H1 (cell line): ENCODE data around the gene TJP3. TPM values are rescaled to one million over a fixed set of nuclear protein-coding genes. Genes with fewer than 3 reads are reported as not detected.

Experiments
- CTCF ChIA-PET: fragments of 300-600 bp; sonication (Branson Sonifier 250); formaldehyde crosslinking; loops from one replicate; lab custom pipeline; 2021; ENCODE audit not compliant: partially characterized antibody; lab: Charles Lee
- POLR2A ChIA-PET: fragments of 300-600 bp; sonication (Branson Sonifier 250); formaldehyde crosslinking; loops from one replicate; lab custom pipeline; 2021; ENCODE audit warnings: inconsistent platforms; ENCODE audit not compliant: partially characterized antibody; lab: Charles Lee
- DNase-seq, 2 experiments: peaks; one replicate each; pipeline versions ENCODE4 v3.0.0 to v3.0.0-alpha.2; 2010 to 2022; ENCODE audit warnings: low spot score in 2 of 2, low read depth in 1 of 2, mixed read lengths in 1 of 2
- FAIRE-seq: peaks from 2 replicates; lab custom pipeline; 2011; peaks lifted over from hg19 to GRCh38; lab: Jason Lieb, UNC
- H2AFZ ChIP-seq: 2 replicates; pipeline ENCODE4 v1.8.1; 2012; ENCODE audit warnings: low read length, inconsistent platforms
- H2AK5ac ChIP-seq: 2 replicates; pipeline ENCODE4 v1.6.1; 2013; ENCODE audit warnings: low read depth, low read length
- H2BK120ac ChIP-seq: replicated peaks from 2 replicates; pipeline ENCODE3; 2013; ENCODE audit warnings: low read depth, low read length, inconsistent platforms
- H2BK12ac ChIP-seq: 2 replicates; pipeline ENCODE4 v1.6.1; 2013; ENCODE audit warnings: low read depth, low read length
- H2BK15ac ChIP-seq: 2 replicates; pipeline ENCODE4 v1.6.1; 2013; ENCODE audit warnings: low read length
- H2BK20ac ChIP-seq: 2 replicates; pipeline ENCODE4 v1.6.1; 2013; ENCODE audit warnings: low read length
- H2BK5ac ChIP-seq: 2 replicates; pipeline ENCODE4 v1.6.1; 2013; ENCODE audit warnings: low read depth, low read length
- H3K14ac ChIP-seq: 2 replicates; pipeline ENCODE4 v1.6.1; 2013; ENCODE audit warnings: inconsistent platforms; ENCODE audit not compliant: insufficient read length
- H3K18ac ChIP-seq: 2 replicates; pipeline ENCODE4 v1.6.1; 2013; ENCODE audit warnings: low read length; ENCODE audit errors: extremely low read depth
- H3K23ac ChIP-seq: 2 replicates; pipeline ENCODE4 v1.6.1; 2013; ENCODE audit warnings: inconsistent platforms; ENCODE audit not compliant: insufficient read length
- H3K23me2 ChIP-seq: 2 replicates; pipeline ENCODE4 v1.6.1; 2013; ENCODE audit warnings: low read depth, low read length
- H3K27ac ChIP-seq: 2 replicates; pipeline ENCODE4 v1.6.1; 2011; ENCODE audit warnings: low read depth, low read length, inconsistent platforms
- H3K27me3 ChIP-seq, 4 experiments: replicated peaks in 1 of 4; 1 replicate in 1 of 4; 2 replicates in 3 of 4; pipeline versions ENCODE4 v1.6.1 to v1.8.1; 2011 to 2013; ENCODE audit warnings: low read length in 3 of 4, mild to moderate bottlenecking in 3 of 4, inconsistent platforms in 2 of 4, mixed read lengths in 2 of 4, moderate library complexity in 1 of 4; ENCODE audit not compliant: control insufficient read depth in 3 of 4, insufficient read depth in 3 of 4; ENCODE audit errors: extremely low read depth in 1 of 4
- H3K36me3 ChIP-seq, 4 experiments: 2 replicates each; pipeline versions ENCODE4 v1.6.1 to v1.8.1; 2011 to 2013; ENCODE audit warnings: mild to moderate bottlenecking in 4 of 4, low read length in 3 of 4, moderate library complexity in 2 of 4, control low read depth in 1 of 4, inconsistent platforms in 1 of 4; ENCODE audit not compliant: insufficient read depth in 4 of 4, control insufficient read depth in 2 of 4
- H3K4ac ChIP-seq: replicated peaks from 2 replicates; pipeline ENCODE3; 2013; ENCODE audit warnings: low read length, low read depth, mixed read lengths, inconsistent platforms; ENCODE audit not compliant: insufficient read length
- H3K4me1 ChIP-seq, 4 experiments: replicated peaks in 1 of 4; 1 replicate in 1 of 4; 2 replicates in 3 of 4; pipeline versions ENCODE4 v1.6.1 to v1.8.1; 2011 to 2013; ENCODE audit warnings: low read length in 3 of 4, inconsistent platforms in 2 of 4, mixed read lengths in 1 of 4; ENCODE audit not compliant: insufficient read depth in 4 of 4, control insufficient read depth in 3 of 4
- H3K4me2 ChIP-seq, 2 experiments: 2 replicates each; pipeline versions ENCODE4 v1.6.1 to v1.8.1; 2011 to 2013; ENCODE audit warnings: low read depth in 2 of 2, low read length in 2 of 2, control low read depth in 1 of 2, inconsistent platforms in 1 of 2, mild to moderate bottlenecking in 1 of 2; ENCODE audit not compliant: insufficient read depth in 1 of 2
- H3K4me3 ChIP-seq, 4 experiments: fragments of 200-600, 300-600 bp in 1 of 4; sonication (generic), shearing (Covaris generic), sonication (Bioruptor Twin) in 1 of 4; 2 replicates each; pipeline versions ENCODE4 v1.5.1 to v1.8.1; 2011 to 2016; ENCODE audit warnings: low read length in 4 of 4, low read depth in 3 of 4, control low read depth in 2 of 4, inconsistent platforms in 2 of 4, mild to moderate bottlenecking in 2 of 4, mixed read lengths in 1 of 4, moderate library complexity in 1 of 4; ENCODE audit not compliant: insufficient read depth in 2 of 4; ENCODE audit errors: extremely low read depth in 1 of 4
- H3K56ac ChIP-seq: replicated peaks from 2 replicates; pipeline ENCODE3; 2013; ENCODE audit warnings: low read depth, mild to moderate bottlenecking, mixed read lengths, low read length, inconsistent platforms; ENCODE audit not compliant: insufficient read length
- H3K79me1 ChIP-seq: 2 replicates; pipeline ENCODE4 v1.6.1; 2013; ENCODE audit warnings: low read depth, low read length, control low read depth
- H3K79me2 ChIP-seq, 2 experiments: 2 replicates each; pipeline versions ENCODE4 v1.6.1 to v1.8.1; 2012 to 2013; ENCODE audit warnings: low read length in 2 of 2, mild to moderate bottlenecking in 2 of 2, inconsistent platforms in 1 of 2; ENCODE audit not compliant: insufficient read depth in 2 of 2, control insufficient read depth in 1 of 2
- H3K9ac ChIP-seq, 4 experiments: replicated peaks in 1 of 4; 1 replicate in 1 of 4; 2 replicates in 3 of 4; pipeline versions ENCODE4 v1.6.1 to v1.8.1; 2011 to 2013; ENCODE audit warnings: low read depth in 3 of 4, low read length in 3 of 4, control low read depth in 2 of 4, mild to moderate bottlenecking in 2 of 4, moderate library complexity in 2 of 4, inconsistent platforms in 1 of 4; ENCODE audit errors: extremely low read depth in 1 of 4
- H3K9me3 ChIP-seq, 2 experiments: 2 replicates each; pipeline versions ENCODE4 v1.6.1 to v1.8.1; 2012 to 2013; ENCODE audit warnings: mild to moderate bottlenecking in 2 of 2, moderate library complexity in 2 of 2, control low read depth in 1 of 2, inconsistent platforms in 1 of 2, low read depth in 1 of 2, low read length in 1 of 2, mixed read lengths in 1 of 2; ENCODE audit not compliant: insufficient read depth in 2 of 2
- H4K20me1 ChIP-seq, 2 experiments: replicated peaks in 1 of 2; 2 replicates each; pipeline versions ENCODE3 to v1.8.1; 2011 to 2013; ENCODE audit warnings: inconsistent platforms in 2 of 2, low read length in 2 of 2, mild to moderate bottlenecking in 1 of 2; ENCODE audit not compliant: insufficient read depth in 2 of 2, control insufficient read depth in 1 of 2
- H4K5ac ChIP-seq: 2 replicates; pipeline ENCODE4 v1.6.1; 2013; ENCODE audit warnings: low read length, low read depth, mixed read lengths, inconsistent platforms; ENCODE audit not compliant: insufficient read length
- H4K8ac ChIP-seq: 2 replicates; pipeline ENCODE4 v1.8.0; 2013; ENCODE audit warnings: mild to moderate bottlenecking, moderate library complexity, low read length, inconsistent platforms; ENCODE audit not compliant: insufficient read depth; ENCODE audit errors: extremely low read depth
- H4K91ac ChIP-seq: replicated peaks from 2 replicates; pipeline ENCODE3; 2013; ENCODE audit warnings: low read length, mixed read lengths, inconsistent platforms; ENCODE audit not compliant: insufficient read length
- RAD21 ChIP-seq, 2 experiments: IDR thresholded peaks in 1 of 2; conservative IDR thresholded peaks in 1 of 2; 2 replicates each; pipeline ENCODE4 v1.6.1; 2011; ENCODE audit warnings: low read depth in 2 of 2, low read length in 2 of 2, improper control_type of control experiment in 1 of 2, inconsistent platforms in 1 of 2, mild to moderate bottlenecking in 1 of 2, moderate library complexity in 1 of 2
- SP1 ChIP-seq: IDR thresholded peaks from 2 replicates; pipeline ENCODE4 v1.6.1; 2011; ENCODE audit warnings: low read depth, low read length
- WGBS, 2 experiments: shearing (Covaris generic) in 1 of 2; methylation state at CpG; one replicate each; pipeline versions ENCODE4 v1.1.6 to v1.1.7; 2013 to 2015; ENCODE audit warnings: low lambda C conversion rate in 2 of 2, mixed read lengths in 2 of 2, inconsistent platforms in 1 of 2, low coverage in 1 of 2, missing lambda C conversion rate in 1 of 2; ENCODE audit not compliant: insufficient replicate concordance in 2 of 2, insufficient coverage in 1 of 2, insufficient read length in 1 of 2; ENCODE audit errors: extremely low coverage in 1 of 2, missing lambda C conversion rate in 1 of 2; 5-methylcytosine and 5-hydroxymethylcytosine counted together
- polyA plus RNA-seq, 7 experiments: library from polyadenylated mRNA; depleted of rRNA in 3 of 7; stranded (reverse) in 5 of 7; unstranded in 2 of 7; fragments of >200 nt in 5 of 7; fragments of 200-250 nt in 2 of 7; gene quantifications; 1 replicate in 5 of 7; 2 replicates in 1 of 7; 4 replicates in 1 of 7; pipeline versions ENCODE4 v1.2.1 to v1.2.3, GENCODE V29; 2011 to 2013; ENCODE audit warnings: missing spikeins in 2 of 7, mixed read lengths in 2 of 7
- total RNA-seq: library from RNA; stranded (reverse); fragmentation: NEBNext Ultra II Directional; extraction: Animal tissue kit (Norgen Biotek cat#: 25700); gene quantifications from 2 replicates; pipeline ENCODE4 v1.2.1, GENCODE V29; 2021

Gene TJP3
- total and polyA plus RNA-seq, 2 of the 8 experiments (the other 6 are each of a cell fraction or from before 2014, with no cell fraction given): 17.1 to 26.1 TPM

DNA sequence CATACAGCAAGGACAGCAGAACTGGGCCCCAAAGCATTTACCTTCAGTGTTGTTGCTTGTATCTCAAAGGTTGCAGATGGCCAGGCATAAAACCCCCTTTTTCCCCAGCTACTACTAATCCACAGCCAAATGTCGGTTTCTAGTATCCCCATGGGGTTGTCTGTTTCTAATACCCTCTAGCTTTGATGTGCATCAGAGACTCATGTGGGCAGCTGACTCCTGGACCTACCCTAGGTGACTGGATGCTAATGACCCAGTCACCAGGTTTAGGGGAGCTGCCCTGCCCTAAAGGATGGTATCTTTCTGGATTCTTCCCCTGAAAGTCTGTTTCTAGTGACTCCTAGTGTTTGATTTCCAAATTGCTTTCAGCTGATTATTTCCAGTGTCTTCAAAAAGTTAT, 23.9 kb downstream of the TJP3 start:
- Histone ChIP-seq H2AK5ac (no peak overlapping the region), H4K20me1 (peaks cover 0 to 1% of the 10 kb centered on the region in 2 experiments), H3K4me1 (no peaks in the 10 kb centered on the region), H2BK20ac (no peak overlapping the region), H2BK15ac (no peak overlapping the region), H3K79me2 (no peaks in the 10 kb centered on the region), H4K8ac (no peak overlapping the region), H3K18ac (no peak overlapping the region), H3K23me2 (no peaks in the 10 kb centered on the region), H2AFZ (no peak overlapping the region), H2BK12ac (no peak overlapping the region), H2BK120ac (no peak overlapping the region), H4K5ac (no peak overlapping the region), H3K79me1 (no peaks in the 10 kb centered on the region), H3K36me3 (peaks cover 0 to 4% (median 2%) of the 10 kb centered on the region in 4 experiments; a peak in 5 of 8 replicates), H3K9ac (no peak overlapping the region), H3K27me3 (no peaks in the 10 kb centered on the region), H3K4me2 (no peak overlapping the region), H3K9me3 (no peaks in the 10 kb centered on the region), H3K4ac (no peak overlapping the region), H3K14ac (no peak overlapping the region), H2BK5ac (no peak overlapping the region), H3K4me3 (no peak overlapping the region), H3K23ac (no peak overlapping the region), H3K56ac (no peak overlapping the region), H3K27ac (no peak overlapping the region), H4K91ac (no peak overlapping the region)
- TF ChIP-seq SP1: no peak
- peak in 1 of 2 experiments; percentile 13; a peak in 1 of 4 replicates for TF ChIP-seq RAD21 (IDR thresholded peaks at IDR 0.05 in 1 of 2, conservative IDR thresholded peaks at IDR 0.05 in 1 of 2; ENCODE audit: low read depth in 2 of 2, low read length in 2 of 2)
- FAIRE-seq (no peak), DNase-seq (no peak)
- ChIA-PET CTCF (interaction anchor here (0.6 to 2.7 kb wide), 7 partner anchors 9 to 96 kb away, joined by 3 to 14 read pairs (median 3); no protein-coding TSS in a partner anchor), POLR2A (no interaction called here)
- 80% methylated on average over 1 of the region's 1 CpG; no CpG with 5 or more reads in 1 of the 2 experiments for WGBS, 2 experiments
